Kidney (tissue), 14 donors: Measurements from ENCODE around the gene UST. TPM values are rescaled to one million over a fixed set of nuclear protein-coding genes. Genes with fewer than 3 reads are reported as not detected.

Source experiments
- DNase-seq, 5 donors: peaks; one replicate each; pipeline ENCODE4 v3.0.0-alpha.2; 2013 to 2020
- FAIRE-seq: peaks from 2 replicates; lab custom pipeline; 2012; peaks lifted over from hg19 to GRCh38; lab: Jason Lieb, UNC
- H3K27ac ChIP-seq, 2 donors: one replicate each; pipeline ENCODE4 v1.7.0; 2013; ENCODE audit warnings: low read depth in 2 of 2, low read length in 2 of 2, inconsistent platforms in 1 of 2
- H3K27me3 ChIP-seq: one replicate; pipeline ENCODE4 v1.7.1; 2013; ENCODE audit warnings: low read length, inconsistent platforms; ENCODE audit not compliant: control insufficient read depth, insufficient read depth
- H3K36me3 ChIP-seq, 3 donors: one replicate each; pipeline versions ENCODE4 v1.7.0 to v1.7.1; 2013; ENCODE audit warnings: low read length in 3 of 3, control low read depth in 1 of 3, inconsistent platforms in 1 of 3; ENCODE audit not compliant: insufficient read depth in 3 of 3, control insufficient read depth in 2 of 3
- H3K4me1 ChIP-seq, 3 donors: one replicate each; pipeline versions ENCODE4 v1.7.0 to v1.7.1; 2013; ENCODE audit warnings: low read length in 3 of 3, inconsistent platforms in 1 of 3, low read depth in 1 of 3; ENCODE audit not compliant: control insufficient read depth in 2 of 3, insufficient read depth in 2 of 3
- H3K4me3 ChIP-seq, 3 donors: one replicate each; pipeline versions ENCODE4 v1.7.0 to v1.8.1; 2013; ENCODE audit warnings: low read length in 3 of 3, control low read depth in 1 of 3, inconsistent platforms in 1 of 3
- H3K9ac ChIP-seq, 3 donors: one replicate each; pipeline versions ENCODE4 v1.7.0 to v1.7.1; 2013; ENCODE audit warnings: low read length in 3 of 3, control low read depth in 1 of 3, inconsistent platforms in 1 of 3
- H3K9me3 ChIP-seq, 3 donors: one replicate each; pipeline versions ENCODE4 v1.7.0 to v1.7.1; 2013; ENCODE audit warnings: low read length in 3 of 3, control low read depth in 1 of 3, inconsistent platforms in 1 of 3; ENCODE audit not compliant: control insufficient read depth in 2 of 3, insufficient read depth in 1 of 3
- CTCF ChIP-seq: IDR thresholded peaks from 3 replicates; pipeline ENCODE4 v1.5.1; 2012; ENCODE audit warnings: mild to moderate bottlenecking, moderate library complexity, borderline replicate concordance; ENCODE audit not compliant: insufficient read depth; ENCODE audit errors: extremely low read depth
- intact Hi-C: fragments of 100-400 bp; cut with DNase I; formaldehyde crosslinking; loops from one replicate; pipeline ENCODE4 v1.11.1; 2022
- polyA plus RNA-seq: library from polyadenylated mRNA; stranded (reverse); fragments of 350-450 nt; fragmentation: Illumina TruSeq; extraction: RNeasy Lipid Tissue Mini Kit (QIAGEN cat#74804); gene quantifications from one replicate; pipeline ENCODE4 v1.2.3, GENCODE V29; 2014; ENCODE audit warnings: low read depth, low replicate concordance; ENCODE audit not compliant: insufficient read depth
- total RNA-seq: library from RNA; stranded (reverse); fragmentation: NEBNext Ultra II Directional; extraction: Animal tissue kit (Norgen Biotek cat#: 25700); gene quantifications from one replicate; pipeline ENCODE4 v1.2.1, GENCODE V29; 2021
- donor health status: control.
- donor health status: control.
- donor health status: control.
- donor health status: control.
- donor health status: control.
- donor health status: DM: yes; HTN: yes; CAD: no.
- donor health status: Normal renal cell carcinoma (clear cell type).

UST gene
- total and polyA plus RNA-seq, 2 donors from 2014 or later = 3.2 to 4.2 TPM

DNA sequence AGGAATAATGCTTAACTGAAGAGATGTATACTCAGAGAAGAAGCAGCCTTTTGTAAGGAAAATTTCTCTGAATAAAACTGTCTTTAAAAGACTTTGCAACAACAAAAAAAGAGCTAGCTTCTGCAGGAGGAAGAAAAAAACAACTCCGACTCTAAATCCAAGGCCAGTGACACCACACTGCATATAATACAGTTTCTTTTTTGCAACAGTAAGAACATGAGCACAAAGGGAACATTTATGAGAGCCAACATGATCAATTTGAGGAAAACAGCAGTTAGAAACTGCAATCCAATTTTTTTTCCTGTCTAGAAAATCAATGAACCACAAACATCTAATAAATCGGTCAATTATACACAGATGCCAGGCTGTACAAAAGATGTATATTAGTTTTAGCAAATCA, 42.9 kb upstream of the UST start:
- Histone ChIP-seq H3K27ac (no peak overlapping the region), H3K9ac (no peak overlapping the region), H3K4me1 (peaks cover 0 to 2% (median 0%) of the 10 kb centered on the region in 3 donors), H3K4me3 (no peak overlapping the region), H3K27me3 (no peaks in the 10 kb centered on the region), H3K36me3 (no peaks in the 10 kb centered on the region), H3K9me3 (peaks cover 0 to 2% (median 0%) of the 10 kb centered on the region in 3 donors)
- DNase-seq (no peak), FAIRE-seq (no peak)
- intact Hi-C loops = no loop called here
- no peak for TF ChIP-seq CTCF

DNA sequence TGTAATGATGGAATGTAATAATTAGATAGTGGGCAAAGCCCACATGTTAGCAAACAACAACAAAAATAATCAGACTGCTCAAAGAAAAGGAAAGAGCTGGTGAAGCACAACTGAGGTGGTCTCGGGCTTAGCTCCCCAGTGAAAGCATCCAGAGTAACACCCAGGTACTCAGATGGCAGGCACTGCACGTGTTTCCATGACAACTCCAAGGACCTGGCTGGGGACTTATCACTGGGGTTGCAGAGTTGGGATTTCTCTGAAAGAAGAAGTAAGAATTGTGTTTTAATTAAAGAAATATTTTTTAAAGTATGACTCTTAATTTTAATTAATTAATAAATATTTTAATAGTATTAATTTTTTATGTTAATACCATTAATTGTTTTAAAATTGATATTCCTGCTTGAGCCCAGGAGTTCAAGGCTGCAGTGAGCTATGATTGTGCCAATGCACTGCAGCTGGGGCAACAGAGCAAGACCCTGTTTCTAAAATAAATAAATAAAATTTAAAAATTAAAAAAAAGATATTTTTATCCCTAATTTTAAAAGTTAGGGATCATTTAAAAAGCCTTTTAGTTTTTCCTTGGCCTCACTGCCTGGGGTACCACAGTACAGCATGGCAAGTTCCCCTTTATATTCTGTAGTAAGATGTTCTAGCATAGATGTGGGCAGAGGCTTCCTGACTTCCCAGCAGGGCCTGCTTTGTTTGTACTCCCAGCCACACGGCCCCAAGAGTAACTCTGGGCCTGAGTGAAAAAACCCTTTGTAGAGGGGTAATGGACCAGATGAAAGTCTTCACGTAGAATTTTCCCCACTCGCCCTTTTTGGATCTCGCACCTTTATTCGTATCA, 42.2 kb upstream of the UST start:
- no peak for DNase-seq
- Histone ChIP-seq H3K4me1 (peaks cover 0 to 2% (median 0%) of the 10 kb centered on the region in 3 donors), H3K9me3 (peaks cover 0 to 2% (median 0%) of the 10 kb centered on the region in 3 donors), H3K27me3 (no peaks in the 10 kb centered on the region), H3K9ac (no peak overlapping the region), H3K27ac (no peak overlapping the region), H3K4me3 (no peak overlapping the region), H3K36me3 (no peaks in the 10 kb centered on the region)
- no peak for TF ChIP-seq CTCF
- intact Hi-C loops = no loop called here
- FAIRE-seq = no peak

GRCh38 chr6:148708707-148709106, 38.1 kb upstream of the UST start:
- Histone ChIP-seq H3K27ac (no peak overlapping the region), H3K4me3 (no peak overlapping the region), H3K9me3 (peaks cover 0 to under 1% (median 0%) of the 10 kb centered on the region in 3 donors), H3K4me1 (no peaks in the 10 kb centered on the region), H3K27me3 (no peaks in the 10 kb centered on the region), H3K9ac (no peak overlapping the region), H3K36me3 (no peaks in the 10 kb centered on the region)
- FAIRE-seq (no peak), DNase-seq (no peak)
- intact Hi-C loops = no loop called here
- TF ChIP-seq CTCF = no peak
